ENCODE measurements around the gene SLC2A2. TPM values are rescaled to one million over a fixed set of nuclear protein-coding genes. Genes with fewer than 3 reads are reported as not detected.

Gene SLC2A2
- total RNA-seq, 4 donors from 2014 or later = not detected

GRCh38 chr3:171038342-171038741, 11.8 kb upstream of the SLC2A2 start:
- DNase-seq = no peak
- no peak overlapping the region for H3K4me3 ChIP-seq
- WGBS, 2 donors = 15 to 35% methylated on average over 1 of the region's 1 CpG
- no peaks in the 10 kb centered on the region for H3K9me3 ChIP-seq
- H3K36me3 ChIP-seq = no peaks in the 10 kb centered on the region
- intact Hi-C loops (cut with DNase I) = no loop called here
- no peak overlapping the region for H3K27ac ChIP-seq
- peaks cover 0 to 35% (median 0%) of the 10 kb centered on the region in 4 donors for H3K27me3 ChIP-seq
- H3K4me1 ChIP-seq = no peaks in the 10 kb centered on the region
- no peak for TF ChIP-seq POLR2A (IDR thresholded peaks at IDR 0.05)
- TF ChIP-seq CTCF (IDR thresholded peaks at IDR 0.05) = no peak

GRCh38 chr3:171028779-171029232, 2.3 kb upstream of the SLC2A2 start:
- Histone ChIP-seq H3K4me3 (peak overlapping the region; percentile 0 to 53 (median 26)), H3K9me3 (no peaks in the 10 kb centered on the region), H3K36me3 (no peaks in the 10 kb centered on the region), H3K27ac (no peak overlapping the region), H3K4me1 (peaks cover 6 to 17% (median 8%) of the 10 kb centered on the region in 3 donors), H3K27me3 (peaks cover 0 to 58% (median 0%) of the 10 kb centered on the region in 4 donors)
- WGBS, 2 donors = 28 to 37% methylated on average over 8 of the region's 8 CpGs
- TF ChIP-seq POLR2A (IDR thresholded peaks at IDR 0.05) = no peak
- no peak for TF ChIP-seq CTCF (IDR thresholded peaks at IDR 0.05)
- no peak for DNase-seq
- intact Hi-C loops (cut with DNase I) = no loop called here

- intact Hi-C loops (cut with DNase I) = no loop called here
- Histone ChIP-seq H3K36me3 (no peaks in the 10 kb centered on the region), H3K4me1 (peaks cover 6 to 17% (median 8%) of the 10 kb centered on the region in 3 donors), H3K9me3 (no peaks in the 10 kb centered on the region), H3K4me3 (peak overlapping the region; percentile 0 to 53 (median 26)), H3K27ac (no peak overlapping the region), H3K27me3 (peaks cover 0 to 63% (median 0%) of the 10 kb centered on the region in 4 donors)
- DNase-seq = no peak
- 12 to 21% methylated on average over 23 of the region's 39 CpGs for WGBS, 2 donors
- no peak for TF ChIP-seq CTCF (IDR thresholded peaks at IDR 0.05)
- no peak for TF ChIP-seq POLR2A (IDR thresholded peaks at IDR 0.05)
Observed at GRCh38 chr3:171028025-171028778, 1.7 kb upstream of the SLC2A2 start.

GRCh38 chr3:171023566-171023965, 3.0 kb downstream of the SLC2A2 start:
- DNase-seq = no peak
- TF ChIP-seq POLR2A (IDR thresholded peaks at IDR 0.05) (no peak), CTCF (IDR thresholded peaks at IDR 0.05) (no peak)
- H3K9me3 ChIP-seq = no peaks in the 10 kb centered on the region
- no peak overlapping the region for H3K27ac ChIP-seq
- H3K4me3 ChIP-seq = no peak overlapping the region
- intact Hi-C loops (cut with DNase I) = no loop called here
- H3K4me1 ChIP-seq = peaks cover 2 to 11% (median 3%) of the 10 kb centered on the region in 3 donors
- H3K36me3 ChIP-seq = no peaks in the 10 kb centered on the region
- H3K27me3 ChIP-seq = peaks cover 0 to 69% (median 0%) of the 10 kb centered on the region in 4 donors

GRCh38 chr3:171021377-171021776, 5.1 kb downstream of the SLC2A2 start:
- 84 to 89% methylated on average over 4 of the region's 4 CpGs for WGBS, 2 donors
- intact Hi-C loops (cut with DNase I) = no loop called here
- Histone ChIP-seq H3K36me3 (no peaks in the 10 kb centered on the region), H3K4me1 (no peaks in the 10 kb centered on the region), H3K27ac (no peak overlapping the region), H3K9me3 (no peaks in the 10 kb centered on the region), H3K4me3 (no peak overlapping the region), H3K27me3 (peaks cover 0 to 55% (median 0%) of the 10 kb centered on the region in 4 donors)
- no peak for DNase-seq
- no peak for TF ChIP-seq CTCF (IDR thresholded peaks at IDR 0.05)
- TF ChIP-seq POLR2A (IDR thresholded peaks at IDR 0.05) = no peak
